Measurements from ENCODE around the gene UTP18.
"Not testable (repeated sequence)": the region's sequence is repeated elsewhere in the genome, so short reads cannot be mapped to it uniquely, and the experiment has no call there.

UTP18 gene

GRCh38 chr17:51260237-51261023 lies at the start of gene UTP18:
TSS of gene UTP18 (plus strand) at chr17:51260546. CDS start at chr17:51260585, 39 bp downstream.
- peak; percentile 94 for DNase-seq (ENCODE audit: low read depth)

- no peak for DNase-seq (ENCODE audit: low read depth)
Measured at GRCh38 chr17:51214920-51215319, 45.4 kb upstream of the UTP18 start.

- no peak for DNase-seq (ENCODE audit: low read depth)
Measured at GRCh38 chr17:51217946-51218345, 42.4 kb upstream of the UTP18 start.

- no peak for DNase-seq (ENCODE audit: low read depth)
Measured at GRCh38 chr17:51221322-51221721, 39.0 kb upstream of the UTP18 start.

GRCh38 chr17:51224402-51225262 lies 35.7 kb upstream of the UTP18 start:
- DNase-seq (ENCODE audit: low read depth) = no peak

- DNase-seq (ENCODE audit: low read depth) = not testable (repeated sequence)
Measured at GRCh38 chr17:51225523-51225922, 34.8 kb upstream of the UTP18 start.

- DNase-seq (ENCODE audit: low read depth) = no peak
Measured at GRCh38 chr17:51228161-51228560, 32.2 kb upstream of the UTP18 start.

GRCh38 chr17:51229889-51230288 lies 30.5 kb upstream of the UTP18 start:
- DNase-seq (ENCODE audit: low read depth) = no peak

- DNase-seq (ENCODE audit: low read depth) = no peak
Measured at GRCh38 chr17:51230306-51230705, 30.0 kb upstream of the UTP18 start.

GRCh38 chr17:51231999-51232398 lies 28.3 kb upstream of the UTP18 start:
- DNase-seq (ENCODE audit: low read depth) = no peak

- no peak for DNase-seq (ENCODE audit: low read depth)
Measured at GRCh38 chr17:51234162-51234561, 26.2 kb upstream of the UTP18 start.

- DNase-seq (ENCODE audit: low read depth) = no peak
Measured at GRCh38 chr17:51238255-51238887, 22.0 kb upstream of the UTP18 start.

GRCh38 chr17:51240275-51240674 lies 20.1 kb upstream of the UTP18 start:
- no peak for DNase-seq (ENCODE audit: low read depth)

GRCh38 chr17:51244041-51244440 lies 16.3 kb upstream of the UTP18 start:
- DNase-seq (ENCODE audit: low read depth) = no peak

- DNase-seq (ENCODE audit: low read depth) = no peak
Measured at GRCh38 chr17:51245535-51245934, 14.8 kb upstream of the UTP18 start.

GRCh38 chr17:51250314-51250840 lies 10.0 kb upstream of the UTP18 start:
- DNase-seq (ENCODE audit: low read depth) = no peak

- DNase-seq (ENCODE audit: low read depth) = no peak
Measured at GRCh38 chr17:51251010-51251409, 9.3 kb upstream of the UTP18 start.

GRCh38 chr17:51255673-51256072 lies 4.7 kb upstream of the UTP18 start:
- DNase-seq (ENCODE audit: low read depth) = no peak

- DNase-seq (ENCODE audit: low read depth) = no peak
Measured at GRCh38 chr17:51256101-51256500, 4.2 kb upstream of the UTP18 start.

- no peak for DNase-seq (ENCODE audit: low read depth)
Measured at GRCh38 chr17:51257150-51258081, 2.9 kb upstream of the UTP18 start.

All from stimulated activated CD8-positive, alpha-beta memory T cell treated with anti-CD3 and anti-CD28 coated beads, Interleukin-4, amount 100 ng/mL, for 24 hours (primary cell).